GM12873 (cell line): ENCODE measurements around the gene TGFBR1.

Experiments used
- TF ChIP-seq, protein P1 (sequence below): IDR thresholded peaks from 2 replicates; pipeline ENCODE4 v1.5.1; 2012; ENCODE audit warnings: low read depth, mild to moderate bottlenecking, moderate library complexity, low read length, control low read depth; ENCODE audit not compliant: insufficient read depth; ENCODE audit errors: missing control alignments

TGFBR1 gene

DNA sequence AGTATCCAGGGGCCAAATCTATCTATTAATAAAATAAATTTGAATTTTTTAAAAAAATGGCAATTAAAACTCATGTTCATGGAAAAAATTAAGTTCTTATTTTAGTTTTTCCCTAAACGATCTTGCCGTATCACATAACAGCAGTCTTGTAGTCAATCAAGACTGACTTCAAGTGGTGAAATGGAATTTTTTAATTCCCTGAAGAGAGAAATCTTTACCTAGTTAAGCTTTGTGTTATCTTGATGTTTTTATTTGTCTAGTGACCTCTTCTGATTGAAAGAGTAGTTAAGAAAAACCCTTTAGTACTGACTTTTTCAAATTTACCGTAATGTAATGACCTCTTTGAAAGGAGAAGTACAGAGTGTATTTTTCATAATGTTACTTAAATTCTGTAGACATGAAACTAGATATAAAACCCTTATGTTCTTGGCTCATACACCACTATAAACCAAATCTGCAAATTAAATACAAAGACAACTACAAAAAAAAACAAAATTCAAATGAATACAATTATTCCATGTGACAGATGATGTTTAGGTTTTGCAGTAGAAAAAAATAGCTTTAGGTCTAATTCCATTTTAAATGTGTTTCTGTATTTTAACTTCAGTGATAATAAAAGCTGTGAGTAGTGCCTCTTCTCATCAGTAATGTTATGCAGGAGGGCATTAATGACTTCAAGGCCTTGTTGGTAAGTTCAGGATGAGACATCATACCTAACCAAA is 19.8 kb downstream of the TGFBR1 start:
- TF ChIP-seq, protein P1, sequence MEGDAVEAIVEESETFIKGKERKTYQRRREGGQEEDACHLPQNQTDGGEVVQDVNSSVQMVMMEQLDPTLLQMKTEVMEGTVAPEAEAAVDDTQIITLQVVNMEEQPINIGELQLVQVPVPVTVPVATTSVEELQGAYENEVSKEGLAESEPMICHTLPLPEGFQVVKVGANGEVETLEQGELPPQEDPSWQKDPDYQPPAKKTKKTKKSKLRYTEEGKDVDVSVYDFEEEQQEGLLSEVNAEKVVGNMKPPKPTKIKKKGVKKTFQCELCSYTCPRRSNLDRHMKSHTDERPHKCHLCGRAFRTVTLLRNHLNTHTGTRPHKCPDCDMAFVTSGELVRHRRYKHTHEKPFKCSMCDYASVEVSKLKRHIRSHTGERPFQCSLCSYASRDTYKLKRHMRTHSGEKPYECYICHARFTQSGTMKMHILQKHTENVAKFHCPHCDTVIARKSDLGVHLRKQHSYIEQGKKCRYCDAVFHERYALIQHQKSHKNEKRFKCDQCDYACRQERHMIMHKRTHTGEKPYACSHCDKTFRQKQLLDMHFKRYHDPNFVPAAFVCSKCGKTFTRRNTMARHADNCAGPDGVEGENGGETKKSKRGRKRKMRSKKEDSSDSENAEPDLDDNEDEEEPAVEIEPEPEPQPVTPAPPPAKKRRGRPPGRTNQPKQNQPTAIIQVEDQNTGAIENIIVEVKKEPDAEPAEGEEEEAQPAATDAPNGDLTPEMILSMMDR, result no peak

DNA sequence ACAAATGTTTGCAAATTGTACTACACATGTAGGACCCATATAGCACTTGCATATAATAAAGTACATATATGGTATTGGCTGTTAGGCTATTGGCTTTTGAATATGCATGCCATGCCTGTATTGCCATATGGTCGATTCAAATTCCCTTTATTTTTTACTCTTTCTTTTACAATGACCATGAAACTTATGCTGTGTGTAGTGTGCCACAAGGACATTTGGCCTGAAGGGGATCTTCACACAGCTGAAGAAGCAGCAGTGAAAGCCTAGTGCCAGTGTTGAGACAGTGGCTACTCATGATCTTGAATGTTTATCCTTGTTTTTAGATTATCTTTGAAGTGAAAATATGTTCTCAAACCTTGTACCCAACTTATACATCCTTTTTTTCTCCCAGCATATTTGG is 20.5 kb downstream of the TGFBR1 start:
- TF ChIP-seq, protein P1, result no peak

DNA sequence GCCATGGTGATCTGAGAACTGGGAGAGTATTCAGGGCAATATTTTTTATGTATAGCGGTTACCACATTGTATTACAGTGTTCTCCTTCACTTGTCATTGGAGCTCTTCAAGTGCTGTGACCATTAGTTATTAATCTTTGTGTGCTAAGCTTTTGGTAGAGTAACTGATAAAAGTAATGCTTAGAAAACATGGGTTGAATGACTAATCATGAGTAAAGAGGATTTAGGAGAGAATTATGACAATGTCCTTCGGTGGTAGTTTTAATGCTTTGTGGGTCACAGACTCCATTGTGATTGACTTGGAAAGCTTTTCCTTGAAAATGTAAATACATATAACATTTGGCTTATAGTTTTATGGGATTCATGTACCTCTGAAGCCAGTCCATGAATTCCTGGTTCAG is 21.4 kb downstream of the TGFBR1 start:
- TF ChIP-seq, protein P1, result no peak

DNA sequence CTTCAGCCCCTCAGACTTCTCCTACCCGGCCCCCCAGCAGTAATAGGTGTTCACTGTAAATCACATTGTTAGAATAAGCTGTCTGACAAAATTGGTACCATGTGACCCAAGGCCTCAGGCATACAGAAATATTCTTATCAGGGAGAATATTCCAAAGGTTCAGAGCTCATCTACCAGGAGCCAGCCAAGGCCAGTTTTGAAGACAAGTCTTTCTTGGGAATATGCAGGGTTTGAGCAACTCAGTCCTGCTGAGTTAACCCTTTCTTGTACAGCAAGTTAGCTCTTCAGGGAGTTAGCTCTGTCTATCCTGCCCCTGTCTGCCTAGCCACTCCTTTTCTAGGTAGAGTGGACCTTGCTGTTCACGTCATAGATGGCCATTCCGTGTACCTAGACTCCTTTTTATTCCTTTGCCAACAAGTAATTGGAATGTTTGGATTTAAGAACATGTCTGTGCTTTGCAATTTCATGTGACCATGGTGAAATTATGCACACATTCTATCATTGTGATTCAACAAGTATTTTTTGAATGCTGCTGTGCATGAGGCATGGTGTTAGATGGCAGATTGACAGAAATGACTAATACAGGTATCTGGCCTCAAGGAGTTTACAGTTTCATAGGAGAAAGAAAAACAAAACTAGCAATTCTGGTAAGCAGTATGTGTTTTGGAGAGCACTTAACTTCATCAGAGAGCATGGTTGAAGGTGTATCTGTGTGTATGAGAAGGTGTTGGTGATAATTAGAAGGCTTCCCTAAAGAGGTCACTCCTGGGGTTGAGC is 22.6 kb downstream of the TGFBR1 start:
- TF ChIP-seq, protein P1, result no peak

DNA sequence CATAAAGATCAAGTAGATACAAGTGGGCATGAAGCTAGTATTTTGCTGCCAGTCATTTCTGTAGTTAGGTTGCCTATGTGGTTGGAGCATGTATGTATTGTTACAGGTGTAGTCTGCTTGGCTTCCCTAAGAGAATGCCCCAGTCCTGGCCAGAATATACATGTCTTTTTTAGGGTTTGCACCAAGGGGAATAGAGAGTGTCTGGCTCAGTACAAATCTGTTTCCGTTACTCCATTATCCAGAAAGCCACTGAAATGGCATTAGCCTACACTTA is 23.2 kb downstream of the TGFBR1 start:
- TF ChIP-seq, protein P1, result no peak

DNA sequence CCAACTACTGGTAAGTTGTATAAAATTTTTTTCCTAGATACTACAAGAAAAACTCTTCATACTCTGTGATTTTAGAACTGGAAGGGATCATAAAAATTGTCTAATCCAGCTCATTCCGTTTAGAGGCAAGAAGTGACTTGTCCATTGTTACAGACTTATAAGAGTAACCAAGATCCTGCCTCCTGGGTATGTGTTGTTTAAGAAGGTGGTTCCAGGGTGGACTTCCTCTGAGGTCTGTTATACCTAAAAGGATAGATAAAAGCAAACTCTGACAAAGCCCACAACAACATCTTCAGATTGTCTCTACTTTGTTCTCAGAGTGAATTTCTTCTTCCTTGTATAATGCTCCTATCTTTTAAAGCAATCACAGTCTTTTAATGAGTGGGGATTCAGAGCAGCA is 24.2 kb downstream of the TGFBR1 start:
- TF ChIP-seq, protein P1, result no peak

DNA sequence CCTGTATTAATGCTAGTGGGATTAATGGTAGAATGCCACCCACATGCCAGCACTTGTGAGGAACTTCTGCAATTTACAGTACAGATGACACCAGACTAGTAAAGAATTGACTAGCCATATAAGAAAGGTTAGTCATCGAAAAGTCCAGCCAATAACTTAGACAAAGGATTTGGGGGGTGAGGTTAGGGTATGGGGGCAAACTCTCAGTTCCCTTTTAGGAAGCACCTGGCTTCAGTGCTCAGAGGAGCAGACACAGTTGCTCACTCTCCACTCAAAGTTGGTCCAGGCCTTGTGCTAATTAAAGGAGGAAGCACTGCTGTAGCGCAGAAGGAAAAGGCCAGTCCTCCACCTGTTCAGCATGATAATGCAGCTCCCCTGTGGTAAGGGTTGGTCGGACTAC is 25.2 kb downstream of the TGFBR1 start:
- TF ChIP-seq, protein P1, result no peak
